ENCODE data around the gene PCLAF.

- TF ChIP-seq POLR2AphosphoS5 (IDR thresholded peaks at IDR 0.05; ENCODE audit: insufficient read depth, low read depth, low read length) = no peak
- TF ChIP-seq POLR2A (IDR thresholded peaks at IDR 0.05; ENCODE audit: low read depth, low read length) = no peak
- no peak for TF ChIP-seq CTCF (IDR thresholded peaks at IDR 0.05; ENCODE audit: extremely low read depth in 1 of 2, insufficient read depth in 1 of 2, low read depth in 1 of 2, low read length in 2 of 2)
- TF ChIP-seq EZH2 (IDR thresholded peaks at IDR 0.05; ENCODE audit: borderline replicate concordance, low read depth, low read length, severe bottlenecking) = no peak
Measured at GRCh38 chr15:64354688-64355344, 26.4 kb downstream of the PCLAF start.

All from endothelial cell of umbilical vein (primary cell).